Lower leg skin (tissue), 4 donors: ENCODE results near the gene SLC12A9. TPM values are rescaled to one million over a fixed set of nuclear protein-coding genes. Genes with fewer than 3 reads are reported as not detected.

Experiments
- DNase-seq, 2 donors: peaks; one replicate each; pipeline ENCODE4 v3.0.0-alpha.2; 2019; ENCODE audit warnings: low spot score in 2 of 2
- H3K4me3 ChIP-seq: fragments of 200-600 bp; sonication (generic); 2 replicates; pipeline ENCODE4 v1.5.1; 2017; ENCODE audit warnings: mild to moderate bottlenecking, low read depth; ENCODE audit not compliant: poor library complexity, severe bottlenecking
- POLR2A ChIP-seq, 2 donors: fragments of 450-650 bp; IDR thresholded peaks; one replicate each; pipeline ENCODE4 v1.6.1; 2016 to 2017; ENCODE audit warnings: antibody characterized with exemption in 2 of 2, mild to moderate bottlenecking in 1 of 2, moderate library complexity in 1 of 2
- WGBS, 2 donors: methylation state at CpG; one replicate each; pipeline ENCODE4 v1.1.5; 2018; 5-methylcytosine and 5-hydroxymethylcytosine counted together
- intact Hi-C: fragments of 100-400 bp; cut with DNase I; formaldehyde crosslinking; loops from one replicate; pipeline ENCODE4 v1.15.0; 2023; ENCODE audit warnings: low total_unique reads
- total RNA-seq, 4 donors: library from RNA; depleted of rRNA; stranded (reverse); fragments of >200 nt; gene quantifications; one replicate each; pipeline ENCODE4 v1.1.0, GENCODE V29; 2016
- TF ChIP-seq, protein P1 (sequence below), 3 donors: fragments of 450-650 bp; IDR thresholded peaks; one replicate each; pipeline ENCODE4 v1.5.1; 2016; ENCODE audit warnings: antibody characterized with exemption in 3 of 3, mild to moderate bottlenecking in 3 of 3, moderate library complexity in 2 of 3

Gene SLC12A9
- total RNA-seq, 4 donors from 2014 or later = 14.0 to 32.9 (median 21.8) TPM

DNA sequence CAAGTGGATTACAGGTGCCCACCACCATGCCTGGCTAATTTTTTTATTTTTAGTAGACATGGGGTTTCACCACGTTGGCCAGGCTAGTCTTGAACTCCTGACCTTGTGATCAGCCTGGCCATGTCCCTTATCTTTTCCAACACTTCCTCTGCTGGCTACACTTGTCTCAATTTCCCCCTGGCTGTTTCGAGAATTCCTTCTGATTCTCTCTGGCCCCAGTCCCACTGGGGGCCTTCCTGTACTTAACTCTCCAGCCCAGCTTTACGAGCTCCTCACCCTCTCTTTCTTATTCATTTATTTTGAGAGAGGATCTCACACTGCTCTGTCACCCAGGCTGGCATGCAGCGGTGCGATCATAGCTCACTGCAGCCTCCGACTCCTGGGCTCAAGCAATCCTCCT is 33.7 kb upstream of the SLC12A9 start:
- intact Hi-C loops = no loop called here
- H3K4me3 ChIP-seq = no peak overlapping the region
- 89 to 94% methylated on average over 6 of the region's 6 CpGs for WGBS, 2 donors
- TF ChIP-seq POLR2A (IDR thresholded peaks at IDR 0.05) = no peak
- TF ChIP-seq, protein P1, sequence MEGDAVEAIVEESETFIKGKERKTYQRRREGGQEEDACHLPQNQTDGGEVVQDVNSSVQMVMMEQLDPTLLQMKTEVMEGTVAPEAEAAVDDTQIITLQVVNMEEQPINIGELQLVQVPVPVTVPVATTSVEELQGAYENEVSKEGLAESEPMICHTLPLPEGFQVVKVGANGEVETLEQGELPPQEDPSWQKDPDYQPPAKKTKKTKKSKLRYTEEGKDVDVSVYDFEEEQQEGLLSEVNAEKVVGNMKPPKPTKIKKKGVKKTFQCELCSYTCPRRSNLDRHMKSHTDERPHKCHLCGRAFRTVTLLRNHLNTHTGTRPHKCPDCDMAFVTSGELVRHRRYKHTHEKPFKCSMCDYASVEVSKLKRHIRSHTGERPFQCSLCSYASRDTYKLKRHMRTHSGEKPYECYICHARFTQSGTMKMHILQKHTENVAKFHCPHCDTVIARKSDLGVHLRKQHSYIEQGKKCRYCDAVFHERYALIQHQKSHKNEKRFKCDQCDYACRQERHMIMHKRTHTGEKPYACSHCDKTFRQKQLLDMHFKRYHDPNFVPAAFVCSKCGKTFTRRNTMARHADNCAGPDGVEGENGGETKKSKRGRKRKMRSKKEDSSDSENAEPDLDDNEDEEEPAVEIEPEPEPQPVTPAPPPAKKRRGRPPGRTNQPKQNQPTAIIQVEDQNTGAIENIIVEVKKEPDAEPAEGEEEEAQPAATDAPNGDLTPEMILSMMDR (IDR thresholded peaks at IDR 0.05) = no peak
- DNase-seq = no peak

DNA sequence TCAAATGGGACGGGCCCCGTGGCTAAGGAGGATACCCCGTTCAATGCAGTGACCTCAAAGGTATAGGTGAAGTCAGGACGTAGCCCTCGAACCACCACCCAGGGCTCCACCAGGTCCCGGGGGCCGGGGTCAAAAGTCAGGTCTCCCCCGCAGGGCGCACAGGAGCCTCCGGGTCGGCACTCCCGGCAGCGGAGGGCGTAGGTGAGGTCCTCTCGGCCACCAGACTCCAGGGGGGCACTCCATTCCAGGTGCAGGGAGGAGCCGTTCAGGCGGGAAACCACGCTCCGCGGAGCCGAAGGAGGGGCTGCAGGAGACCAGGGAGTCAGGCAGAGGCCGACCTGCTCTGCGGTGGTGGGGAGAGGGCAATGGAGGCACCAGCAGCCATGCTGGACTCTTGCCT is 32.9 kb upstream of the SLC12A9 start:
- no peak overlapping the region for H3K4me3 ChIP-seq
- DNase-seq = no peak
- no peak for TF ChIP-seq POLR2A (IDR thresholded peaks at IDR 0.05)
- TF ChIP-seq, protein P1 (IDR thresholded peaks at IDR 0.05) = no peak
- WGBS, 2 donors = 92 to 94% methylated on average over 21 to 22 of the region's 23 CpGs
- intact Hi-C loops = no loop called here

DNA sequence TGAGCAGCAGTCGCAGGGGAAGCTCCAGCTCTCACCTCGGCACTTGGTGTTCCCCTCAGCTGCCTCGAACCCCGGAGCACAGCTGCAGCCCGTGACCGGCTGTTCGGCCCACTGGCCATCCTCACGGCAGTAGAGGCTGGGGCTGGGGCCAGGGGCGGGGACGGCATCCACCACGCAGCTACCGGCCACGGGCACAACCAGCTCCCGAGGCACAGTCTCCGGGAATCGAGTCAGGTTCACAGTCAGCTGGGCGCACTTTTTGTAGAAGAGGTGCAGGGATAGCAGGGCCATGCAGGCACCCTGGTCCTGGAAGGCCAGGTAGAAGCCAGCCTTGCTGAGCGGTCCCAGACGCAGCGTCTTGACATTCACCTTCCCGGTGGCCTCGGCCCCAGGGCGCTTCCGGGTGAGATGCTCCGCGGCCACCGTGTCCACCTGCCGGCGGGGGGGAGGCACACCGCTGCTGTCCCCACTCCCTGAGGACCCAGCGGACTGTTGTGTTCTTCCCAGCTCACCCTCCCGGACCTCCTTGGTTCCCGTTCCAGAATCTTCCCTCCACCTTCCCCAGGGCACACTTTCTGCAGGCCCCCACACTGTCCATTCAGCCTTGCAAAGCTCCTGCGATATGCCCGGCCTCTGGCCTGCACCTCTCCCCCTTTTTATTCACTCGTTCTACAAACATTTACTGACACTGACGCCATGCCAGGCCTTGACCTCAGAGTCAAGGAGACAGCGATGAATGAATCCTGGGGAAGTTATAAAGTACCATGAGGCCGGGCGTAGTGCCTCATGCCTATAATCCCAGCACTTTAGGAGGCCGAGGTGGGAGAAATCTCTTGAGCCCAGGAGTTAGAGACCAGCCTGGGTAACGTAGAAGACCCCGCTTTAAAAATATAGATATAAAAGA is 30.0 kb upstream of the SLC12A9 start:
- DNase-seq = no peak
- TF ChIP-seq, protein P1 (IDR thresholded peaks at IDR 0.05) = no peak
- no peak for TF ChIP-seq POLR2A (IDR thresholded peaks at IDR 0.05)
- 93 to 94% methylated on average over 37 to 39 of the region's 43 CpGs for WGBS, 2 donors
- intact Hi-C loops = no loop called here
- no peak overlapping the region for H3K4me3 ChIP-seq

DNA sequence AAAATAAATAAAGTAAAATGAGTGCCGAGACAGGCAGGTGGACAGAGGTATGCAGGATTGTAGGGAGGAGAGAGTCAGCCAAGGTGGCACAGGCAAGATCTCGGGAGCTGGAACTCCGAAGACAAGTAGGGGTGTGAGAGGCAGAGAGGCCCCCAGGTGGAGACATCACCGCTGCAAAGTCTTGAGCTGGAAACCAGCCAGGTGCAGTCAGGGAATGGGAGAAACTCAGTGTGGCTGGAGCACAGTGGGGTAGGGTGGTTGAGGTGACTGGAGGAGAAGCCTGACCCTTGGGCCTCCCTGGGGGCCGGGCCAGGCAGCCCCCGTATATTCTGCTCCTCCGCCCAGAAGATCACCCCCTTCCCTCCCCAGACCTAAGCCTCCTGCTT is 29.4 kb upstream of the SLC12A9 start:
- intact Hi-C loops = no loop called here
- no peak for DNase-seq
- TF ChIP-seq, protein P1 (IDR thresholded peaks at IDR 0.05) = no peak
- no peak for TF ChIP-seq POLR2A (IDR thresholded peaks at IDR 0.05)
- 82 to 85% methylated on average over 7 of the region's 7 CpGs for WGBS, 2 donors
- no peak overlapping the region for H3K4me3 ChIP-seq

DNA sequence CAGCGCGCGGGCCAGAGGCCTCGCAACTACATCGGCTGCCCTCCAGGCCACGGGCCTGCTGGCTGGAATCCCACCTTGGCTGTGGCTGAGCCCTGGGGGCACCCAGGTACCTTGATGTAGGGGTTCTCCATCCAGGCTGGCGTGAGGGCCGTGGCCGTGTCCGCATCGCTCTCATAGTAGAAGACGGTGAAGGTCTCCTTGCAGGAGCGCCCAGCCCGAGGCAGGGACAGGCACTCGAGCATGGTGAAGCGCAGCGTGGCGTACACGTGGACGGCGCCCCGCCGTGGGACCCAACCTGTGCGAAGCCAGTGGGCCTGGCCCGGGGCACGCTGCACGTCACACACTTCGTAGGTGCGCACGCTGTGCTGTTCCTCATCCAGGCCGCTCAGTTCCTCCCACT is 29.0 kb upstream of the SLC12A9 start:
- H3K4me3 ChIP-seq = no peak overlapping the region
- WGBS, 2 donors = 94 to 95% methylated on average over 23 to 31 of the region's 31 CpGs
- intact Hi-C loops = no loop called here
- no peak for TF ChIP-seq POLR2A (IDR thresholded peaks at IDR 0.05)
- TF ChIP-seq, protein P1 (IDR thresholded peaks at IDR 0.05) = no peak
- DNase-seq = no peak
